Naive thymus-derived CD8-positive, alpha-beta T cell (primary cell): Measurements from ENCODE around the gene PDRG1. TPM values are rescaled to one million over a fixed set of nuclear protein-coding genes. Genes with fewer than 3 reads are reported as not detected.
"Not testable (repeated sequence)": the region's sequence is repeated elsewhere in the genome, so short reads cannot be mapped to it uniquely, and the experiment has no call there.

Source experiments
- ATAC-seq, 2 donors: fragments of 150-1000 bp; cut with Tn5 transposase in 1 of 2; sonication (Bioruptor Pico), chemical (Tn5 transposase) in 1 of 2; 1 replicate in 1 of 2; 2 replicates in 1 of 2; pipeline ENCODE4 v1.10.0; 2021; ENCODE audit warnings: mild to moderate bottlenecking in 2 of 2, moderate library complexity in 2 of 2
- POLR2A ChIA-PET: fragments of 350-600 bp; sonication (Branson Sonifier 250); formaldehyde crosslinking; loops from one replicate; lab custom pipeline; 2021; ENCODE audit warnings: antibody characterized with exemption; lab: Charles Lee
- DNase-seq, 10 donors: peaks; one replicate each; pipeline versions ENCODE4 v3.0.0 to v3.0.0-alpha.2; 2020 to 2022
- H3K27ac Mint-ChIP-seq, 10 donors: one replicate each; pipeline ENCODE4 v1.8.0; 2020 to 2022; ENCODE audit warnings: mild to moderate bottlenecking in 10 of 10, mixed read lengths in 10 of 10, moderate library complexity in 4 of 10, inconsistent platforms in 1 of 10
- H3K27me3 Mint-ChIP-seq, 5 donors: one replicate each; pipeline ENCODE4 v1.8.0; 2021 to 2022; ENCODE audit warnings: mixed read lengths in 5 of 5
- H3K36me3 Mint-ChIP-seq, 3 donors: one replicate each; pipeline ENCODE4 v1.8.0; 2020 to 2022; ENCODE audit warnings: mixed read lengths in 3 of 3, mild to moderate bottlenecking in 2 of 3, inconsistent platforms in 1 of 3
- H3K4me1 Mint-ChIP-seq, 4 donors: one replicate each; pipeline ENCODE4 v1.8.0; 2021 to 2022; ENCODE audit warnings: mixed read lengths in 4 of 4
- H3K4me3 Mint-ChIP-seq, 10 donors: one replicate each; pipeline ENCODE4 v1.8.0; 2020 to 2022; ENCODE audit warnings: mild to moderate bottlenecking in 10 of 10, mixed read lengths in 10 of 10, moderate library complexity in 6 of 10, inconsistent platforms in 1 of 10
- H3K9me3 Mint-ChIP-seq, 9 donors: one replicate each; pipeline ENCODE4 v1.8.0; 2020 to 2022; ENCODE audit warnings: mixed read lengths in 9 of 9, mild to moderate bottlenecking in 3 of 9, inconsistent platforms in 1 of 9, moderate library complexity in 1 of 9
- polyA plus RNA-seq, 3 donors: library from polyadenylated mRNA; unstranded; fragments of 300-500 nt; fragmentation: Illumina TruSeq; gene quantifications; one replicate each; pipeline ENCODE4 v1.2.3, GENCODE V29; 2021
- total RNA-seq, 8 experiments: library from RNA in 2 of 8; stranded (reverse) in 2 of 8; gene quantifications; one replicate each; pipeline ENCODE4 v1.2.3 and lab custom pipeline; 2021 to 2026

The PDRG1 gene
- total and polyA plus RNA-seq, 5 experiments from 2014 or later: 11.2 to 23.6 (median 13.5) TPM

- Mint-ChIP-seq H3K27ac (no peak overlapping the region), H3K4me1 (peaks cover 0 to 2% (median 2%) of the 10 kb centered on the region in 4 donors), H3K4me3 (no peak overlapping the region), H3K36me3 (no peaks in the 10 kb centered on the region), H3K27me3 (peaks cover 16 to 67% (median 31%) of the 10 kb centered on the region in 5 donors), H3K9me3 (peaks cover 0 to 2% (median 0%) of the 10 kb centered on the region in 9 donors)
- POLR2A ChIA-PET: no interaction called here
- no peak for DNase-seq
- ATAC-seq: no peak
Measured at GRCh38 chr20:31922181-31922580, 29.7 kb downstream of the PDRG1 start.

DNA sequence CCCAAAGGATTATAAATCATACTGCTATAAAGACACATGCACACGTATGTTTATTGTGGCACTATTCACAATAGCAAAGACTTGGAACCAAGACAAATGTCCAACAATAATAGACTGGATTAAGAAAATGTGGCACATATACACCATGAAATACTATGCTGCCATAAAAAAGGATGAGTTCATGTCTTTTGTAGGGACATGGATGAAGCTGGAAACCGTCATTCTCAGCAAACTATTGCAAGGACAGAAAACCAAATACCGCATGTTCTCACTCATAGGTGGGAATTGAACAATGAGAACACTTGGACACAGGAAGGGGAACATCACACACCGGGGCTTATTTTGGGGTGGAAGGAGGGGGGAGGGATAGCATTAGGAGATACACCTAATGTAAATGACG, 30.4 kb downstream of the PDRG1 start:
- DNase-seq, H3K27ac Mint-ChIP-seq, ATAC-seq, H3K4me3 Mint-ChIP-seq, H3K4me1 Mint-ChIP-seq, H3K9me3 Mint-ChIP-seq, POLR2A ChIA-PET, H3K36me3 Mint-ChIP-seq: not testable (repeated sequence)
- H3K27me3 Mint-ChIP-seq: peaks cover 16 to 66% (median 31%) of the 10 kb centered on the region in 5 donors

DNA sequence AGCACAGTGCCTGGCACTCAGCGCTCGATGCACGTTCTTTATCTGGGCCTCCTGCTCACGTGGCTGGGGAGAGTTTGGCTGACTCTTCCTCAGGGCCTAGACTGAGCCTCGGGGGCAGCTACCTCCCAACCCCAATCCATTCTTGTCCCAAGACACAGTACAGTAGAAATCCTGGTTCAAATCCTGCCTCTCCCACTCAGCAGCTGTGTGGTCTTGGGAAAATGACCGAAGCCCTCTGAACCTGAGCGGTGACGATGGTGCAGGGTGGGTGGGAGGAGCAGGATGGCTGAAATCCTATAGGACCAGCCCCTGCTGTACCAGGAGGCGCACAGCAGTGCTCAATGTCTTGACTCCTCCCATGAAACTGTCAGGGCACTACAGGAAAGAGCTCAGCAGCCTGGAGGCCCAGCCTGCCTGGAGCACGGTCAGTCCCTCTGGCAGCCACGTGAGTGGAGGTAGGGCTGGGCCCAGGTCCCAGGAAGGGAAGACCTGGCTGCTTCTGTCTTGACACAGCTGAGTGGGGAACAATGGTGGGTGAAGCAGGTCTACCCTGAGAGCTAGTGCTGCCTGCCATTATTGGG, 31.5 kb downstream of the PDRG1 start:
- H3K4me1 Mint-ChIP-seq: peaks cover 0 to 2% (median 2%) of the 10 kb centered on the region in 4 donors

DNA sequence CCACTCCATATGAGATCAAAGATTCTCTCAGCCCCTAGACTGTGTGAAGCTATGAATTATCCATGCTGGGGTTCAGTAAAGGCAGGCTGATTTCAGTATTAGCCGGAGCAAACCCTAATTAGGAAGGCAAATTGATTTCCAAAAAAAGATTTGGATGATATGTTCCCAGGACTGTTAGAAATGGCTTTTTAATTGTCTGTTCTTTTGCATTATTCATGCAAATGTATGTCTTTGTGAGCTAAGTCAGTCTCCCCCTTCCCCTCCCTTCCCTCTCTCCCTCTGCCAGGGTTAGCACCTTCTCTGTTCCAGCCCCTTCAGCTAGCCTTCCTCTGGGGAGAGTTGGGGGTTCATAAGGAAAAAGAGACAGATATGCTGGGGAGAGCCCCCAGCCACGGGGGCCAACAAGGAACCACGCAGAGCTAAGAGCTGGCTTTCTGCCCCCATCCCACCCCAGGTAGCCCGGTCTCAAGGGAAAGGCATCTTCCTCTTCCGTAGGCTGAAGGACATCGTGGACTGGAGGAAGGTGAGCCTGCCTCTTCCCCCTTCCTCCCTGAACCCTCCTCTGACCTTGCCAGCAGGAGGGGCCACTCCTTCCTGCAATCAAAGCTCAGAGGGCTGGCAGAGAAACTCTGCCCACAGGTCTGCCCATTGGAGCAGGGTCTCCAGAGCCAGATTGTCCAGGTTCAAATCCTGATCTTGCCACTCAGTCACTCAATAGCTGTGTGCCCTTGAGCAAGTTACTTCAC, 32.3 kb downstream of the PDRG1 start:
- H3K36me3 Mint-ChIP-seq: no peaks in the 10 kb centered on the region
- ATAC-seq (no peak), DNase-seq (no peak)
- H3K9me3 Mint-ChIP-seq: peaks cover 0 to 2% (median 0%) of the 10 kb centered on the region in 9 donors
- H3K27me3 Mint-ChIP-seq: peaks cover 12 to 48% (median 21%) of the 10 kb centered on the region in 5 donors
- H3K4me1 Mint-ChIP-seq: peaks cover 0 to 2% (median 2%) of the 10 kb centered on the region in 4 donors
- POLR2A ChIA-PET: no interaction called here
- no peak overlapping the region for H3K4me3 Mint-ChIP-seq
- H3K27ac Mint-ChIP-seq: no peak overlapping the region

More for the DNA sequence above, 31.5 kb downstream of the PDRG1 start:
- DNase-seq (no peak), ATAC-seq (no peak)
- H3K9me3 Mint-ChIP-seq: peaks cover 0 to 2% (median 0%) of the 10 kb centered on the region in 9 donors
- no peaks in the 10 kb centered on the region for H3K36me3 Mint-ChIP-seq
- no peak overlapping the region for H3K4me3 Mint-ChIP-seq
- peaks cover 12 to 55% (median 26%) of the 10 kb centered on the region in 5 donors for H3K27me3 Mint-ChIP-seq
- H3K27ac Mint-ChIP-seq: no peak overlapping the region
- POLR2A ChIA-PET: no interaction called here

DNA sequence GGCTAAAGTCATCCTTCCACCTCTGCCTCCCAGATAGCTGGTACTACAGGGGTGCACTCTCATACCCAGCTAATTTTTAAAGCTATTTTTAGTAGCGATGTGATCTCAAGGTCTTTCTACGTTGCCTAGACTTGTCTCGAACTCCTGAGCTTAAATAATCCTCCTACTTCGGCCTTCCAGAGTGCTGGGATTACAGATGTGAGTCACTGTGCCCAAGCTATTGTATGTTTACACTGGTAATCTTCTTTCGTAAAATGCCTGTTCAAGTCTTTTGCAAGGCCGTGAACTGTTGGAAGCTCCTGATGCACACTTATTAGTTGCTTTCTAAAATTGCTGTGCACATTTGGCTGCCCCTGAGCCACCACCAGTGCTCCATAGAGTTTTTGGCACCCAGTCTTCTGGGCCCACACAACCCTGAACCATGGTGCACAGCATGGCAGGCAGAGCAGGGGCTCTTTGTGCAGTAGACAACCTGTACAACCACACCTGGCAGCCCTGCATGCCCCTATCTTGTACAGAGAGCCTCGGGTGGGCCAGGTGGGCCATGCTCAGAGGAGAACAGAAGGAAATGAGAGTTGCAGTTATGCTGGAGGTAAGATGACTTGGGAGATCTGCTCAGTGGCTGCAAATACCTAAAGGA, 33.3 kb downstream of the PDRG1 start:
- Mint-ChIP-seq H3K9me3 (peaks cover 0 to 2% (median 0%) of the 10 kb centered on the region in 9 donors), H3K27ac (no peak overlapping the region), H3K4me3 (no peak overlapping the region), H3K36me3 (no peaks in the 10 kb centered on the region), H3K4me1 (peaks cover 0 to 2% (median 2%) of the 10 kb centered on the region in 4 donors), H3K27me3 (peaks cover 5 to 38% (median 11%) of the 10 kb centered on the region in 5 donors)
- ATAC-seq (no peak), DNase-seq (no peak)
- POLR2A ChIA-PET: no interaction called here

DNA sequence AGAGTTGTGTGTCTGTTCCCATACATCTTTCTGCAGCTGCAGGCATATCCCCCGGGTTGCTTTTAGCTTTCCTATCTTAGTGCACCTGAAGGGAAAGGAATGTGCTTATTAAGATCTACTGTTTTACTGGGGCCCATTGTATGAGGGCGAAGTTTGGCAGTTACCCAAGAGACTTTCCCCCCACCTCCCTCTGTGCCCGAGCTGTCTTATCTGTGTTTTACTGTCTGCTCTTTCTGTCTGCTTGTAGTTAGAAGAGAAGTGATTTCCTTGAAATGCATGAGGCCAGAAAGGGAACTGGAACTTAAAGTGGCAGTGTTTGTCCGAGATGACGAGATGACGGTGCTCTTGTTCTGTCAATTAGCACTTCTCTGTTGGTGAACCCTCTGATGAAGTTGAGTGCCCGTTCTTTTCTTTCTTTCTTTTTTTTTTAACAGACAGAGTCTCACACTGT, 33.9 kb downstream of the PDRG1 start:
- H3K4me3 Mint-ChIP-seq, H3K36me3 Mint-ChIP-seq, H3K9me3 Mint-ChIP-seq, H3K27ac Mint-ChIP-seq, H3K4me1 Mint-ChIP-seq, ATAC-seq, POLR2A ChIA-PET, DNase-seq: not testable (repeated sequence)
- H3K27me3 Mint-ChIP-seq: peaks cover 5 to 32% (median 11%) of the 10 kb centered on the region in 5 donors

DNA sequence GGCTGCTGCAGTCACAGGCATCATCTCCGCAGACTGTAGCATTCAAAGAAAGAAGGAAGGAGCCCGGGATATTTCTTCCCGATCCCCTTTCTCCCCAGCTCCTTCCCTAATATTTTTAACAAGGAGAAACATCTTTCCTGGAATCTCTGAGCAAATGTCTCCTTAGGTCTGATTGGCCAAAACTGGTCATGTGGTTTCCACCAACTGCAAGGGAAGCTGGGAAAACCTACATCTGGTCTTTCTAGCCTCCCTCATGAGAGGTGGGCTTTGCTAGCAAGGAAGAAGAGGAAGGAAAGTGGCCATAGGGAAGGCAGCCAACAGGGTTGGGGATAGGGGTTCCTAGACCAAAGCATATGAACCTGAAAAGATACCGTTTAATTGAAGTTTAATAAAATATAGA, 35.1 kb downstream of the PDRG1 start:
- H3K4me3 Mint-ChIP-seq: no peak overlapping the region
- peaks cover 0 to 24% (median 11%) of the 10 kb centered on the region in 5 donors for H3K27me3 Mint-ChIP-seq
- DNase-seq (no peak), ATAC-seq (no peak)
- peaks cover 0 to 2% (median 0%) of the 10 kb centered on the region in 9 donors for H3K9me3 Mint-ChIP-seq
- no peak overlapping the region for H3K27ac Mint-ChIP-seq
- H3K4me1 Mint-ChIP-seq: peaks cover 0 to 2% (median 2%) of the 10 kb centered on the region in 4 donors
- POLR2A ChIA-PET: no interaction called here
- H3K36me3 Mint-ChIP-seq: no peaks in the 10 kb centered on the region

DNA sequence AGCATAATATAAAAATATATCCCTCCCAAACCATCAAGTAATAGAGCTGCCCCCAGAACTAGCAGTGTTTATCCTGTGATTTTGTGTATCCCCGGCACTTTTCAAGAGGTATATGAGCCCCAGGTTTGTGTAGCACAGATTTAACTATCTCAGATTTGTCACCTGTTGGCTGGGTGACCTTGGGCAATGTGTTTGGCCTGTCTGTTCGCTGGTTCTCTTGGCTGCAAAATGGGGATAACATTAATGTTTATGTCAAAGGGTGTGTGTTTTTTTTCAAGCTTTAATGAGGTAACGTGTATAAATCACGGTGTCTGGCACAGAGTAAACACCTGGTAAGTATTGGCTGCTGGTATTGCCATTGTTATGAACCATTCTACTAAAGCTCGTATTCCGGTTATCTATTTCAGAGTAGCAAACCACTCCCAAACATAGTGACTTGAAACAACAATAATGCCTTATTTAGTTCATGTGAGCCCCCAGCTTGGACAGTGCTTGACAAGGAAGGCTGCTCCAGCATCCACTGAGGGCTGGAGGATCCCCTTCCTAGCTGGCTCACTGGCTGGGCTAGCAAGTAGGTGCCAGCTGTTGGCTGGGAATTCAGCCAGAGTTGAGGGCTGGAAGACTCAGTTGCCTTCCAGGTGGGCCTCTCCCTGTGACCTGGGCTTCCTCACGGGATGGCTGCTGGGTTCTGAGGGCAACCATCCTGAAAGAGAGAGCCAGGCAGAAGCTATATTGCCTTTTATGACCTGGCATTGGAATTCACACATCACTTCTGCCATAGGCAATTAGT, 36.2 kb downstream of the PDRG1 start:
- Mint-ChIP-seq H3K9me3 (peaks cover 0 to under 1% (median 0%) of the 10 kb centered on the region in 9 donors), H3K36me3 (no peaks in the 10 kb centered on the region), H3K27ac (no peak overlapping the region), H3K27me3 (peaks cover 0 to 20% (median 10%) of the 10 kb centered on the region in 5 donors), H3K4me3 (no peak overlapping the region), H3K4me1 (peaks cover 0 to 2% (median 1%) of the 10 kb centered on the region in 4 donors)
- no peak for DNase-seq
- POLR2A ChIA-PET: no interaction called here
- no peak for ATAC-seq

- Mint-ChIP-seq H3K4me3 (no peak overlapping the region), H3K9me3 (no peaks in the 10 kb centered on the region), H3K27me3 (peaks cover 0 to 10% (median 0%) of the 10 kb centered on the region in 5 donors), H3K4me1 (peaks cover 0 to 2% (median 0%) of the 10 kb centered on the region in 4 donors), H3K27ac (no peak overlapping the region), H3K36me3 (no peaks in the 10 kb centered on the region)
- DNase-seq (no peak), ATAC-seq (no peak)
- POLR2A ChIA-PET: no interaction called here
Measured at GRCh38 chr20:31914170-31914569, 37.7 kb downstream of the PDRG1 start.

DNA sequence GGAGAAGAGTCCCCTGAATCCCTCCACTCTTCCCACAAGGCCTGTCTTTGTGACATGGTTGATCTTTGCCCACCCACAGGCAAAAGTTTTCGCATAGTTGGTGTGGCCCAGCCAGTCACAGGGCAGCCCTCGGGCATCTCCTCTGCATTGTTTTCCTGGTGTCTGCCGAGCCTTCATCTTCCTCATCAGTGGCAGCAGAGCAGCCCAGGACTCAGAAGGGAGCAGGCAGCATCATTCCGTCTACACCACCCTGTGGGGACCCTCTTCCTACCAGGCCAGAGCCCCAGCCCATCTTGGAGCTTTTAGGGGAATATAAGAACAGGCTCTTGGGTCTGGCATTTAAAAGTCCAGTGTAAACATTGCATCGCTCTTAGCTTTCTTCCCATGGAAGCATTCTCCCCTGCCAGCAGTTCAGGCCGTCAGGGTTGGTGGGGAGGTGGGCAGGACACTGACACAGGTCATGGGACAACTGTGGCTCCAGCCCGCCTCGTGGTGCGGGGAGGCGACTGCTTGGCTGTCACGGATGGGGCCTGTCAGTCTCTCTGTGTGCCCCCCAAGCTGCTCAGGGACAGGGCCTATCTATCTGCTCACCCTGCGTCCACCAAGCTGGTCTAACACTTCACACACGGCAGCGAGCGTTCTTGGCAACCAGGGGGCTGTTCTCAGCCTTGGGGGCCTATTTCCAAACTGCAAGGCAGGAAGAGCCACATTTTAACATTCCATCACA, 38.3 kb downstream of the PDRG1 start:
- no peaks in the 10 kb centered on the region for H3K36me3 Mint-ChIP-seq
- H3K27ac Mint-ChIP-seq: no peak overlapping the region
- ATAC-seq (no peak), DNase-seq (no peak)
- H3K9me3 Mint-ChIP-seq: no peaks in the 10 kb centered on the region
- H3K27me3 Mint-ChIP-seq: peaks cover 0 to 7% (median 2%) of the 10 kb centered on the region in 5 donors
- no peak overlapping the region for H3K4me3 Mint-ChIP-seq
- POLR2A ChIA-PET: no interaction called here
- peaks cover 0 to 2% (median 0%) of the 10 kb centered on the region in 4 donors for H3K4me1 Mint-ChIP-seq

DNA sequence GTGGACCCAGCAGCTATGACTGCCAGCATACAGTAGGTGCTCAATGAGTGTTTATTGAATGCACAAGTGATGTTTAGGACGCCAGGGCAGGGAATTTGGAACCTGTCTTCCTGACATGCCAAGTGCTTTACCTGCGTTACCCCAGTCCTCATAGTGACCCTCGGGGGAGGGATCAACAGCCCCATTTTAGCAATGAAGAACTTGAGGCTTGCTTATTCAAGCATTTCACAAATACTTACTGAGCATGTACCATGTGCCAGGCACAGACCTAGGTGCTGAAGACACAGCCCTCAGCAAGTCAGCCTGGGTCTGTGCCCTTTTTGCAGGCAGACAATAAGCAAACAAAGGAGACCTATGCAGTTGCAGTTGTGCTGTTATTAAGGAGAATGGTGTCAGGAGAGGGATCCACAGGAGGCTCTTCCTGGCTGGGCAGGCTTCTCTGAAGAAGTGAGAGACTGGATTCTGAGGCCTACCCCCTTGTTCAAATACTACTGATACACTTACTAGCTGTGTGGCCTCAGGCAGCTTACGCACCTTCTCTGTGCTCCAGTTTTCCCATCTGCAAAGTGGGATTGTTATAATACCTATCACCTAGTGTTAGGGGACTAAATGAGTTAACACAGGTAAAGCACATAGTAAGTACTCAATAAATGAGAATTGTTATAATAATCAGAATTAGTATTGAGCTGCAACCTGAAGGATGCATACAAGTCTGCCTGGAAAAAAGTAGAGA, 41.6 kb downstream of the PDRG1 start:
- ATAC-seq (no peak), DNase-seq (no peak)
- Mint-ChIP-seq H3K9me3 (no peaks in the 10 kb centered on the region), H3K36me3 (no peaks in the 10 kb centered on the region), H3K27me3 (peaks cover 0 to 10% (median 0%) of the 10 kb centered on the region in 5 donors), H3K4me1 (peaks cover 0 to 1% (median 0%) of the 10 kb centered on the region in 4 donors), H3K27ac (no peak overlapping the region), H3K4me3 (no peak overlapping the region)
- POLR2A ChIA-PET: no interaction called here
